Caco-2 (cell line): ENCODE results near the gene GPR155. TPM values are rescaled to one million over a fixed set of nuclear protein-coding genes. Genes with fewer than 3 reads are reported as not detected.

Experiments
- BruUV-seq: library from RNA; stranded (reverse); fragments of 400-500 nt; replicated peaks from 2 replicates; lab custom pipeline; 2021; lab: Mats Ljungman, UMichigan
- CTCF ChIA-PET: fragments of 300-600 bp; sonication (Branson Sonifier 250); formaldehyde crosslinking; loops from one replicate; lab custom pipeline; 2022; ENCODE audit warnings: antibody characterized with exemption; lab: Charles Lee
- POLR2A ChIA-PET: fragments of 300-600 bp; sonication (Branson Sonifier 250); formaldehyde crosslinking; loops from one replicate; lab custom pipeline; 2022; ENCODE audit warnings: antibody characterized with exemption; lab: Charles Lee
- DNase-seq, 2 experiments: peaks; one replicate each; pipeline versions ENCODE4 v3.0.0 to v3.0.0-alpha.2; 2020 to 2022
- H3K27me3 ChIP-seq: replicated peaks from 2 replicates; pipeline ENCODE4 v1.6.0; 2011; ENCODE audit warnings: low read length; ENCODE audit not compliant: control insufficient read depth, insufficient read depth
- H3K36me3 ChIP-seq: 2 replicates; pipeline ENCODE4 v1.5.1; 2011; ENCODE audit warnings: low read length; ENCODE audit not compliant: control insufficient read depth, insufficient read depth
- H3K4me1 ChIP-seq: fragments of 250-450 bp; sonication (Bioruptor Pico); 2 replicates; pipeline ENCODE4 v1.5.1; 2020; ENCODE audit warnings: mild to moderate bottlenecking
- H3K4me3 ChIP-seq: 2 replicates; pipeline ENCODE4 v1.5.1; 2011; ENCODE audit warnings: low read depth, mild to moderate bottlenecking, control low read depth, low read length
- H3K9me3 ChIP-seq: fragments of 250-450 bp; sonication (Bioruptor Pico); 2 replicates; pipeline ENCODE4 v1.5.1; 2020; ENCODE audit warnings: mild to moderate bottlenecking, moderate library complexity
- H3K27ac Mint-ChIP-seq: one replicate; pipeline ENCODE4 v1.8.0; 2022; ENCODE audit warnings: mixed read lengths; ENCODE audit not compliant: unreplicated experiment
- H3K27me3 Mint-ChIP-seq: one replicate; pipeline ENCODE4 v1.8.0; 2022; ENCODE audit warnings: mixed read lengths; ENCODE audit not compliant: insufficient read depth, unreplicated experiment
- H3K36me3 Mint-ChIP-seq: one replicate; pipeline ENCODE4 v1.8.0; 2022; ENCODE audit warnings: mild to moderate bottlenecking, mixed read lengths; ENCODE audit not compliant: insufficient read depth, unreplicated experiment
- H3K4me1 Mint-ChIP-seq: one replicate; pipeline ENCODE4 v1.8.0; 2022; ENCODE audit warnings: low read depth, mixed read lengths; ENCODE audit not compliant: unreplicated experiment
- H3K4me3 Mint-ChIP-seq: one replicate; pipeline ENCODE4 v1.8.0; 2022; ENCODE audit warnings: mild to moderate bottlenecking, moderate library complexity, mixed read lengths; ENCODE audit not compliant: unreplicated experiment
- H3K9me3 Mint-ChIP-seq: one replicate; pipeline ENCODE4 v1.8.0; 2022; ENCODE audit warnings: mixed read lengths; ENCODE audit not compliant: unreplicated experiment
- intact Hi-C: fragments of 100-400 bp; cut with micrococcal nuclease; formaldehyde crosslinking; loops from one replicate; pipeline ENCODE4 v1.10.0; 2022; ENCODE audit not compliant: unreplicated experiment
- total RNA-seq: library from RNA; stranded (reverse); gene quantifications from 2 replicates; pipeline ENCODE4 v1.2.3, GENCODE V29; 2022
- TF ChIP-seq, protein P1 (sequence below), 2 experiments: fragments of 200-600 bp in 1 of 2; IDR thresholded peaks; 1 replicate in 1 of 2; 2 replicates in 1 of 2; pipeline versions ENCODE4 v1.5.1 to v1.8.0; 2011 to 2022; ENCODE audit warnings: antibody characterized with exemption in 1 of 2, control low read depth in 1 of 2, inconsistent platforms in 1 of 2, low read depth in 1 of 2, low read length in 1 of 2, mild to moderate bottlenecking in 1 of 2, moderate library complexity in 1 of 2; ENCODE audit not compliant: insufficient read depth in 1 of 2, severe bottlenecking in 1 of 2, unreplicated experiment in 1 of 2

GPR155 gene
- total RNA-seq, 1 experiment from 2014 or later, result 1.0 TPM

DNA sequence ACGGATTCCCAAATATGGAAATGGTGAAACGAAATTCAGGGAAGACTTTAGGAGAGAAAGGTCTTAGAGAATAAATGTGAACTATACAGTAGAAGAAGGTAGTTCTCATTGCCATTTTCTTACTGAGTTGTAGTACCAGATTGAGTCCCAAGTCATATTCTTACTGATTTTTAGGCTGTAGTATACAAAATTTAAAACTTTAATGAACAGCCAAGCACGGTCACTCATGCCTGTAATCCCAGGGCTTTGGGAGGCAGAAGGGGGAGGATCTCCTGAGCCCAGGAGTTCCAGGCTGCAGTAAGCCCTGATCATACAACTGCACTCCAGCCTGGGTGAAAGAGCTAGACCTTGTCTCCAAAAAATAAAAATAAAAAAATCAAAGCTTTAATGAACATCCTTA, 89.1 kb downstream of the GPR155 start:
- CTCF ChIA-PET, result no interaction called here
- H3K9me3 ChIP-seq, result no peaks in the 10 kb centered on the region
- H3K4me1 ChIP-seq, result no peaks in the 10 kb centered on the region
- Mint-ChIP-seq H3K9me3 (no peaks in the 10 kb centered on the region), H3K27ac (no peak overlapping the region), H3K27me3 (no peaks in the 10 kb centered on the region), H3K4me1 (no peaks in the 10 kb centered on the region), H3K4me3 (no peak overlapping the region), H3K36me3 (peaks cover 10% of the 10 kb centered on the region)
- no peaks in the 10 kb centered on the region for H3K27me3 ChIP-seq
- no peak overlapping the region for H3K4me3 ChIP-seq
- BruUV-seq, result no TSS peak
- intact Hi-C loops, result no loop called here
- H3K36me3 ChIP-seq, result no peaks in the 10 kb centered on the region
- no peak for DNase-seq
- POLR2A ChIA-PET, result no interaction called here
- TF ChIP-seq, protein P1, sequence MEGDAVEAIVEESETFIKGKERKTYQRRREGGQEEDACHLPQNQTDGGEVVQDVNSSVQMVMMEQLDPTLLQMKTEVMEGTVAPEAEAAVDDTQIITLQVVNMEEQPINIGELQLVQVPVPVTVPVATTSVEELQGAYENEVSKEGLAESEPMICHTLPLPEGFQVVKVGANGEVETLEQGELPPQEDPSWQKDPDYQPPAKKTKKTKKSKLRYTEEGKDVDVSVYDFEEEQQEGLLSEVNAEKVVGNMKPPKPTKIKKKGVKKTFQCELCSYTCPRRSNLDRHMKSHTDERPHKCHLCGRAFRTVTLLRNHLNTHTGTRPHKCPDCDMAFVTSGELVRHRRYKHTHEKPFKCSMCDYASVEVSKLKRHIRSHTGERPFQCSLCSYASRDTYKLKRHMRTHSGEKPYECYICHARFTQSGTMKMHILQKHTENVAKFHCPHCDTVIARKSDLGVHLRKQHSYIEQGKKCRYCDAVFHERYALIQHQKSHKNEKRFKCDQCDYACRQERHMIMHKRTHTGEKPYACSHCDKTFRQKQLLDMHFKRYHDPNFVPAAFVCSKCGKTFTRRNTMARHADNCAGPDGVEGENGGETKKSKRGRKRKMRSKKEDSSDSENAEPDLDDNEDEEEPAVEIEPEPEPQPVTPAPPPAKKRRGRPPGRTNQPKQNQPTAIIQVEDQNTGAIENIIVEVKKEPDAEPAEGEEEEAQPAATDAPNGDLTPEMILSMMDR (IDR thresholded peaks at IDR 0.05; ENCODE audit: insufficient read depth in 1 of 2, low read depth in 1 of 2, low read length in 1 of 2, severe bottlenecking in 1 of 2, unreplicated experiment in 1 of 2), result no peak

DNA sequence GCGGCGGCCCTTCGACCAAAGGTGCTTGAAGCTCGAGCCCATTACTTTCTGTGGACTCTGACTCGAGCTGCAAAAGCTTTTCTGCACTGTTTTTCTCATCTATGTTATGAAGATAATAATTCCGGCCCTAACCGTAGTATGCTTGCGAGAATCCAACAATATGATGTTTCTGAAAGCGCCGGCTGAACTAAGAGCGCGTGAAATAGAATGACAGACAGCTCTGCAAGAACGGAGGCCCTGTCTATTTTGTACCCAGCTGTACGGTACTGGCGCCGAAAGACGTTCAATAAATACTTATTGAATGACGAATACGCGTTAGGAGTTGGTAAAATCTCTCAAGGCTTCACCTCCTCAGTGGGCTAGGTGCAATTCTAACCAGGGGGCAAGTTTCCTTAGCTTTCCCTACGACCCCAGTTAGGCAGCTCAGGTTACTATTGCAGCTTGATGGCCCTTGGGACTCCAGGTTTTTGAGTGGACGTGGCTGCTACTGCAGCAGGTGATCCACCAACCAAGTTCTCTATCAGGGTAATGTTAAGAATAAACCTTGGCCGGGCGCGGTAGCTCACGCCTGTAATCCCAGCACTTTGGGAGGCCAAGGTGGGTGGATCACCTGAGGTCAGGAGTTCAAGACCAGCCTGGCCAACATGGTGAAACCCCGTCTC, 90.7 kb downstream of the GPR155 start:
- TF ChIP-seq, protein P1 (IDR thresholded peaks at IDR 0.05; ENCODE audit: insufficient read depth in 1 of 2, low read depth in 1 of 2, low read length in 1 of 2, severe bottlenecking in 1 of 2, unreplicated experiment in 1 of 2), result no peak
- ChIA-PET POLR2A (interaction anchor here (0.7 to 1.4 kb wide), 4 partner anchors 15 to 151 kb away, joined by 3 to 8 read pairs (median 3); partner anchors contain the start of gene OLA1), CTCF (interaction anchor here (0.5 to 1.6 kb wide), 6 partner anchors 17 to 353 kb away, joined by 3 to 10 read pairs (median 4); no protein-coding TSS in a partner anchor)
- Histone ChIP-seq H3K4me1 (no peaks in the 10 kb centered on the region), H3K36me3 (no peaks in the 10 kb centered on the region), H3K4me3 (peak overlapping the region; percentile 58), H3K9me3 (no peaks in the 10 kb centered on the region), H3K27me3 (no peaks in the 10 kb centered on the region)
- Mint-ChIP-seq H3K27ac (peak overlapping the region; percentile 97), H3K27me3 (no peaks in the 10 kb centered on the region), H3K36me3 (peaks cover 10% of the 10 kb centered on the region), H3K4me3 (peak overlapping the region; percentile 96), H3K4me1 (no peaks in the 10 kb centered on the region), H3K9me3 (no peaks in the 10 kb centered on the region)
- DNase-seq, result peak in 1 of 2 experiments; percentile 40
- intact Hi-C loops, result loop anchor here (2.0 kb wide), 1 partner anchor 33 kb away; no protein-coding TSS in a partner anchor
- TSS peak; percentile 69 for BruUV-seq

DNA sequence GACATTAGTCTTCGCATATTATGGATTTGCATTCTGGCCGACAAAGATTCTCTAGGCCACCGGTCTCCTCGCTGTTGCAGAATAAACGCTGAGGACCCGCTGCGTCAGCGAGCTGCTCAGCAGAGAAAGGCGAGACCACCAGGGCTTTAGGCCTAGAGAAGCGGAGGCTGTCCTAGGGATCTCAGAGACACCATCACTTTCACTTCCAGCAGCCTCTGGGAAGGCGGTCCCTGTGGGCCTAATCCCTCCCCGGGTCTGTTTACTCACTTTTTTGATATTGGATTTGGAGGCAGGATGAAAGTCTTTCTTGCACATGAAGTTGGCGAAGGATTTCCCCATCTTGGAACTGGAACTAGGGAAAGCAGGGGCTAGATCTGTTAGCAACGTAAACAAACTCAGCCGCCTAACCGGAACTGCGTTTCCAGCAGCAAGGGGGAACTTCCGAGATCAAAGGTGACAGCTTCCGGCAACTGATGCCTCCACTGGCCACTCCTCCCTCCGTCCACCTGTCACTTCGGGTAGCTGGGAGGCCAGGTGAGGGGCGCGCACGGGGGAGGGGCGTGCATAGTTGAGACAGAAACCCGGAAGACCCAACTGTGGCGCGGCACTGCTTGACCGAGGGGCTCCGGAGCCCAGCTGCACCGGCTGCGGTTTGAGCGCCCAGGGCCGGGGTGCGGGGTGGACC, 91.4 kb downstream of the GPR155 start, which contains the start of gene SCRN3:
Gene SCRN3 (plus strand): TSS at position 447 of the 685 bp plus-strand sequence. CDS start 2,554 bp downstream, outside the sequence.
- peak; percentile 97 to 98 for DNase-seq
- TF ChIP-seq, protein P1 (IDR thresholded peaks at IDR 0.05; ENCODE audit: insufficient read depth in 1 of 2, low read depth in 1 of 2, low read length in 1 of 2, severe bottlenecking in 1 of 2, unreplicated experiment in 1 of 2), result no peak
- H3K9me3 Mint-ChIP-seq, result no peaks in the 10 kb centered on the region
- Histone ChIP-seq H3K36me3 (no peaks in the 10 kb centered on the region), H3K4me3 (peak within 1 kb of the TSS; percentile 58), H3K9me3 (no peaks in the 10 kb centered on the region), H3K4me1 (no peaks in the 10 kb centered on the region), H3K27me3 (no peaks in the 10 kb centered on the region)
- peaks cover 10% of the 10 kb centered on the region for H3K36me3 Mint-ChIP-seq
- CTCF ChIA-PET, result interaction anchor here (0.5 to 1.6 kb wide), 5 partner anchors 16 to 354 kb away, joined by 3 to 10 read pairs (median 4); no protein-coding TSS in a partner anchor
- H3K4me3 Mint-ChIP-seq, result peak within 1 kb of the TSS; percentile 96
- no peaks in the 10 kb centered on the region for H3K4me1 Mint-ChIP-seq
- intact Hi-C loops, result loop anchor here (2.0 kb wide), 1 partner anchor 33 kb away; no protein-coding TSS in a partner anchor
- no peaks in the 10 kb centered on the region for H3K27me3 Mint-ChIP-seq
- TSS peak; percentile 57 for BruUV-seq
- POLR2A ChIA-PET, result interaction anchor here (0.7 to 1.4 kb wide), 4 partner anchors 15 to 151 kb away, joined by 3 to 8 read pairs (median 3); partner anchors contain the start of gene OLA1
- peak within 1 kb of the TSS; percentile 97 for H3K27ac Mint-ChIP-seq
